Neural cell (in vitro differentiated cells): ENCODE results near the gene TRAPPC4. TPM values are rescaled to one million over a fixed set of nuclear protein-coding genes. Genes with fewer than 3 reads are reported as not detected.

Experiments
- H2AFZ ChIP-seq: fragments of 200-600, 300-800 bp; sonication (generic), shearing (Covaris generic); 2 replicates; pipeline ENCODE4 v1.6.0; 2014; ENCODE audit warnings: low read depth, mild to moderate bottlenecking, antibody characterized with exemption, low read length, moderate library complexity
- H3F3A ChIP-seq: fragments of 200-600 bp; shearing (Covaris generic); 2 replicates; pipeline ENCODE4 v1.6.1; 2016; ENCODE audit warnings: mild to moderate bottlenecking, moderate library complexity, mixed read lengths, antibody characterized with exemption, low read length; ENCODE audit not compliant: insufficient read depth, poor library complexity, severe bottlenecking
- H3K27ac ChIP-seq: fragments of 200-600, 300-800 bp; sonication (generic), shearing (Covaris generic); 2 replicates; pipeline ENCODE4 v1.5.1; 2014; ENCODE audit warnings: mild to moderate bottlenecking, low read length, moderate library complexity
- H3K27me3 ChIP-seq: fragments of 300-800, 200-600 bp; sonication (generic), shearing (Covaris generic); 2 replicates; pipeline ENCODE4 v1.6.0; 2014; ENCODE audit warnings: mild to moderate bottlenecking, low read depth, low read length, moderate library complexity; ENCODE audit not compliant: insufficient read depth
- H3K36me3 ChIP-seq: fragments of 300-800, 200-600 bp; sonication (generic), shearing (Covaris generic); 2 replicates; pipeline ENCODE4 v1.5.1; 2014; ENCODE audit warnings: mild to moderate bottlenecking, antibody characterized with exemption, low read length, moderate library complexity; ENCODE audit not compliant: insufficient read depth
- H3K4me2 ChIP-seq: fragments of 300-800, 200-600 bp; sonication (generic), shearing (Covaris generic); 2 replicates; pipeline ENCODE4 v1.6.0; 2014; ENCODE audit warnings: mild to moderate bottlenecking, low read length
- H3K4me3 ChIP-seq: fragments of 300-800, 200-600 bp; sonication (generic), shearing (Covaris generic); 2 replicates; pipeline ENCODE4 v1.5.1; 2014; ENCODE audit warnings: mild to moderate bottlenecking, low read length, moderate library complexity
- H3K79me2 ChIP-seq: fragments of 200-600 bp; shearing (Covaris generic); replicated peaks from 2 replicates; pipeline ENCODE4 v1.6.0; 2014; ENCODE audit warnings: mild to moderate bottlenecking, low read length, moderate library complexity; ENCODE audit not compliant: insufficient read depth
- H3K9ac ChIP-seq: fragments of 300-800, 200-600 bp; sonication (generic), shearing (Covaris generic); 2 replicates; pipeline ENCODE4 v1.6.1; 2016; ENCODE audit warnings: mild to moderate bottlenecking, low read length, mixed read lengths
- H3K9me2 ChIP-seq: fragments of 200-600 bp; shearing (Covaris generic); 2 replicates; pipeline ENCODE4 v1.6.1; 2016; ENCODE audit warnings: mild to moderate bottlenecking, low read length, mixed read lengths; ENCODE audit not compliant: insufficient read depth
- H3K9me3 ChIP-seq: fragments of 200-600, 300-800 bp; sonication (generic), shearing (Covaris generic); 2 replicates; pipeline ENCODE4 v1.6.1; 2016; ENCODE audit warnings: mild to moderate bottlenecking, mixed run types, low read length, moderate library complexity, mixed read lengths
- H4K20me1 ChIP-seq: fragments of 200-600 bp; shearing (Covaris generic); 2 replicates; pipeline ENCODE4 v1.6.1; 2016; ENCODE audit warnings: mild to moderate bottlenecking, mixed run types; ENCODE audit not compliant: insufficient read depth
- CTCF ChIP-seq: fragments of 450-650 bp; IDR thresholded peaks from 2 replicates; pipeline ENCODE4 v1.5.1; 2014; ENCODE audit warnings: antibody characterized with exemption, mild to moderate bottlenecking, moderate library complexity; ENCODE audit not compliant: poor library complexity, severe bottlenecking
- EP300 ChIP-seq: fragments of 450-650 bp; conservative IDR thresholded peaks from 2 replicates; pipeline ENCODE4 v1.6.1; 2014; ENCODE audit warnings: antibody characterized with exemption, mild to moderate bottlenecking, moderate library complexity; ENCODE audit not compliant: poor library complexity, severe bottlenecking
- EZH2 ChIP-seq: fragments of 200-600, 300-800 bp; shearing (Covaris generic), sonication (generic); IDR thresholded peaks from 2 replicates; pipeline ENCODE4 v1.6.1; 2014; ENCODE audit warnings: antibody characterized with exemption, low read length, borderline replicate concordance, mild to moderate bottlenecking; ENCODE audit not compliant: insufficient read depth, poor library complexity, severe bottlenecking
- MXI1 ChIP-seq: fragments of 450-650 bp; conservative IDR thresholded peaks from 2 replicates; pipeline ENCODE4 v1.6.1; 2014; ENCODE audit warnings: antibody characterized with exemption, mild to moderate bottlenecking; ENCODE audit not compliant: poor library complexity, severe bottlenecking
- POLR2AphosphoS5 ChIP-seq: IDR thresholded peaks from 2 replicates; pipeline ENCODE4 v1.6.1; 2012
- RAD21 ChIP-seq: fragments of 450-650 bp; conservative IDR thresholded peaks from 2 replicates; pipeline ENCODE4 v1.6.1; 2014; ENCODE audit warnings: antibody characterized with exemption, mild to moderate bottlenecking, moderate library complexity
- SMC3 ChIP-seq: fragments of 450-650 bp; conservative IDR thresholded peaks from 2 replicates; pipeline ENCODE4 v1.6.1; 2014; ENCODE audit warnings: antibody characterized with exemption, mild to moderate bottlenecking, moderate library complexity; ENCODE audit not compliant: poor library complexity
- TAF1 ChIP-seq: IDR thresholded peaks from 2 replicates; pipeline ENCODE4 v1.6.1; 2012; ENCODE audit warnings: low read depth
- polyA plus RNA-seq: library from polyadenylated mRNA; depleted of rRNA; stranded (reverse); fragments of >200 nt; gene quantifications from 2 replicates; pipeline ENCODE4 v1.2.3, GENCODE V29; 2014
- TF ChIP-seq, protein P1 (sequence below): IDR thresholded peaks from 2 replicates; pipeline ENCODE4 v1.6.1; 2012; ENCODE audit warnings: borderline replicate concordance

Gene TRAPPC4
- polyA plus RNA-seq, 1 donor from 2014 or later = 276 TPM

DNA sequence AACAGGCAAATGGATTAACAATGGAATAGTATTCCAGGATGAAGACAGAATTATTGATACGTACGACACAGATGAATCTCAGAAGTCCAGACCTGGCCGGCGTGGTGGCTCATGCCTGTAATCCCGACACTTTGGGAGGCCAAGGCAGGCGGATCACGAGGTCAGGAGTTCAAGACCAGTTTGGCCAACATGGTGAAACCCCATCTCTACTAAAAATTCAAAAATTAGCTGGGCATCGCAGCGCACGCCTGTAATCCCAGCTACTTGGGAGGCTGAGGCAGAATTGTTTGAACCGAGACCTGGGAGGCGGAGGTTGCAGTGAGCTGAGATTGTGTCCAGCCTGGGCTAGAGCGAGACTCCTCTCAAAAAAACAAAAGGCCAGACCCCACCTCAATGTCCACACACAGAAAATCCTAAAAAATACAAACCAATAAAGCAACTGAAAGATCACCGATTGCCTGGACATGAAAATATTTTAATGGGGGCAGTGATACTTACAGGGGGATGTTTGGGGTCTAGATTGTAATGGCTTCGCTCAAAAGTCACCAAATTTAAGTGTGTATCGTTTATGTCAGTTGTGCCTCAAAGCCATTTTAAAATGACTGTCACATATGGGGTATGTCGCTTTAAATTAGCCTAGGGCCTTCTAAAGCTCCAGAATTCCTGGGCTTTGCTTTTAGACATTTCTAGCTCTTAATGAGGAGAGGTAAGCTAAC lies 4.2 kb upstream of the TRAPPC4 start:
- Histone ChIP-seq H3K79me2 (peaks cover 28% of the 10 kb centered on the region), H3F3A (no peaks in the 10 kb centered on the region), H4K20me1 (no peaks in the 10 kb centered on the region), H3K4me2 (no peak overlapping the region), H3K36me3 (peaks cover 12% of the 10 kb centered on the region), H3K9ac (no peak overlapping the region), H2AFZ (no peak overlapping the region), H3K27me3 (no peaks in the 10 kb centered on the region), H3K9me3 (no peaks in the 10 kb centered on the region), H3K27ac (no peak overlapping the region), H3K4me3 (no peak overlapping the region), H3K9me2 (no peaks in the 10 kb centered on the region)
- TF ChIP-seq EP300 = no peak
- TF ChIP-seq POLR2AphosphoS5 = no peak
- TF ChIP-seq, protein P1, sequence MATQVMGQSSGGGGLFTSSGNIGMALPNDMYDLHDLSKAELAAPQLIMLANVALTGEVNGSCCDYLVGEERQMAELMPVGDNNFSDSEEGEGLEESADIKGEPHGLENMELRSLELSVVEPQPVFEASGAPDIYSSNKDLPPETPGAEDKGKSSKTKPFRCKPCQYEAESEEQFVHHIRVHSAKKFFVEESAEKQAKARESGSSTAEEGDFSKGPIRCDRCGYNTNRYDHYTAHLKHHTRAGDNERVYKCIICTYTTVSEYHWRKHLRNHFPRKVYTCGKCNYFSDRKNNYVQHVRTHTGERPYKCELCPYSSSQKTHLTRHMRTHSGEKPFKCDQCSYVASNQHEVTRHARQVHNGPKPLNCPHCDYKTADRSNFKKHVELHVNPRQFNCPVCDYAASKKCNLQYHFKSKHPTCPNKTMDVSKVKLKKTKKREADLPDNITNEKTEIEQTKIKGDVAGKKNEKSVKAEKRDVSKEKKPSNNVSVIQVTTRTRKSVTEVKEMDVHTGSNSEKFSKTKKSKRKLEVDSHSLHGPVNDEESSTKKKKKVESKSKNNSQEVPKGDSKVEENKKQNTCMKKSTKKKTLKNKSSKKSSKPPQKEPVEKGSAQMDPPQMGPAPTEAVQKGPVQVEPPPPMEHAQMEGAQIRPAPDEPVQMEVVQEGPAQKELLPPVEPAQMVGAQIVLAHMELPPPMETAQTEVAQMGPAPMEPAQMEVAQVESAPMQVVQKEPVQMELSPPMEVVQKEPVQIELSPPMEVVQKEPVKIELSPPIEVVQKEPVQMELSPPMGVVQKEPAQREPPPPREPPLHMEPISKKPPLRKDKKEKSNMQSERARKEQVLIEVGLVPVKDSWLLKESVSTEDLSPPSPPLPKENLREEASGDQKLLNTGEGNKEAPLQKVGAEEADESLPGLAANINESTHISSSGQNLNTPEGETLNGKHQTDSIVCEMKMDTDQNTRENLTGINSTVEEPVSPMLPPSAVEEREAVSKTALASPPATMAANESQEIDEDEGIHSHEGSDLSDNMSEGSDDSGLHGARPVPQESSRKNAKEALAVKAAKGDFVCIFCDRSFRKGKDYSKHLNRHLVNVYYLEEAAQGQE = no peak
- TF ChIP-seq EZH2 = no peak
- no peak for TF ChIP-seq CTCF
- TF ChIP-seq RAD21 = no peak
- TF ChIP-seq TAF1 = no peak
- TF ChIP-seq MXI1 = no peak
- no peak for TF ChIP-seq SMC3

- TF ChIP-seq EP300 = no peak
- no peak overlapping the region for H3K4me3 ChIP-seq
- H3K9ac ChIP-seq = no peak overlapping the region
- H3K4me2 ChIP-seq = no peak overlapping the region
- H3K9me3 ChIP-seq = no peaks in the 10 kb centered on the region
- H2AFZ ChIP-seq = no peak overlapping the region
- peaks cover 34% of the 10 kb centered on the region for H3K79me2 ChIP-seq
- H3K9me2 ChIP-seq = no peaks in the 10 kb centered on the region
- H3F3A ChIP-seq = no peaks in the 10 kb centered on the region
- no peak overlapping the region for H3K27ac ChIP-seq
- no peaks in the 10 kb centered on the region for H3K27me3 ChIP-seq
- no peaks in the 10 kb centered on the region for H4K20me1 ChIP-seq
- H3K36me3 ChIP-seq = peaks cover 12% of the 10 kb centered on the region
Observed at GRCh38 chr11:119015054-119015611, 3.4 kb upstream of the TRAPPC4 start.
